Panc1 (cell line): ENCODE results near the gene OR4D2. TPM values are rescaled to one million over a fixed set of nuclear protein-coding genes. Genes with fewer than 3 reads are reported as not detected.

Experiments used
- ATAC-seq: fragments of 200-7000 bp; cut with Tn5 transposase; 2 replicates; pipeline ENCODE4 v1.9.1; 2020; ENCODE audit warnings: mild to moderate bottlenecking, moderate library complexity
- BruUV-seq: library from RNA; stranded (reverse); fragments of 400-500 nt; replicated peaks from 2 replicates; lab custom pipeline; 2021; lab: Mats Ljungman, UMichigan
- CTCF ChIA-PET: fragments of 300-600 bp; sonication (Branson Sonifier 250); formaldehyde crosslinking; loops from one replicate; lab custom pipeline; 2022; ENCODE audit warnings: antibody characterized with exemption; lab: Charles Lee
- POLR2A ChIA-PET: fragments of 300-600 bp; sonication (Branson Sonifier 250); formaldehyde crosslinking; loops from one replicate; lab custom pipeline; 2022; ENCODE audit warnings: antibody characterized with exemption; lab: Charles Lee
- DNase-seq: peaks from one replicate; pipeline ENCODE4 v3.0.0-alpha.2; 2010; ENCODE audit warnings: low read depth, low spot score
- H3K27ac ChIP-seq: 2 replicates; pipeline ENCODE4 v1.5.1; 2011; ENCODE audit warnings: mild to moderate bottlenecking, low read length, inconsistent platforms
- H3K27me3 ChIP-seq: fragments of 200-500 bp; sonication (Bioruptor generic); 2 replicates; pipeline ENCODE4 v1.6.0; 2014; ENCODE audit warnings: low read length, inconsistent platforms; ENCODE audit not compliant: control insufficient read depth, insufficient read depth
- H3K36me3 ChIP-seq: fragments of 200-500 bp; sonication (Bioruptor generic); 2 replicates; pipeline ENCODE4 v1.5.1; 2014; ENCODE audit warnings: inconsistent platforms, mild to moderate bottlenecking, low read length, moderate library complexity; ENCODE audit not compliant: control insufficient read depth, insufficient read depth
- H3K4me1 ChIP-seq: 2 replicates; pipeline ENCODE4 v1.5.1; 2011; ENCODE audit warnings: inconsistent platforms, mild to moderate bottlenecking, low read length, moderate library complexity; ENCODE audit not compliant: control insufficient read depth, insufficient read depth
- H3K4me3 ChIP-seq, 2 experiments: 2 replicates each; pipeline ENCODE4 v1.5.1; 2011 to 2012; ENCODE audit warnings: low read depth in 2 of 2, low read length in 2 of 2, mild to moderate bottlenecking in 2 of 2, inconsistent platforms in 1 of 2, moderate library complexity in 1 of 2
- H3K9me3 ChIP-seq: fragments of 200-500 bp; sonication (Bioruptor generic); 2 replicates; pipeline ENCODE4 v1.5.1; 2014; ENCODE audit warnings: low read depth, mild to moderate bottlenecking, inconsistent platforms, low read length, moderate library complexity; ENCODE audit not compliant: control insufficient read depth, insufficient read depth
- POLR2AphosphoS5 ChIP-seq: IDR thresholded peaks from 2 replicates; pipeline ENCODE4 v1.6.1; 2012; ENCODE audit warnings: mild to moderate bottlenecking, low read depth, low read length, moderate library complexity
- SIN3A ChIP-seq: IDR thresholded peaks from 2 replicates; pipeline ENCODE4 v1.6.1; 2012; ENCODE audit warnings: low read depth, mild to moderate bottlenecking, low read length, moderate library complexity, borderline replicate concordance; ENCODE audit not compliant: insufficient read depth
- TCF7L2 ChIP-seq: IDR thresholded peaks from 2 replicates; pipeline ENCODE4 v1.6.1; 2011; ENCODE audit warnings: mild to moderate bottlenecking, low read depth, low read length, inconsistent platforms
- in situ Hi-C: cut with HindIII; loops from 2 replicates; pipeline ENCODE4 v1.10.0; 2016; ENCODE audit warnings: low sequenced_read_pairs, low pct_unique_long_range_greater_than_20kb
- intact Hi-C: fragments of 100-400 bp; cut with micrococcal nuclease; formaldehyde crosslinking; loops from one replicate; pipeline ENCODE4 v1.10.0; 2022; ENCODE audit not compliant: unreplicated experiment
- total RNA-seq: library from RNA; stranded (reverse); gene quantifications from one replicate; pipeline ENCODE4 v1.2.1, GENCODE V29; 2021; ENCODE audit not compliant: unreplicated experiment
- TF ChIP-seq, protein P1 (sequence below), 2 experiments: IDR thresholded peaks; 2 replicates each; pipeline ENCODE4 v1.6.1; 2011 to 2012; ENCODE audit warnings: low read depth in 2 of 2, control low read depth in 1 of 2, low read length in 1 of 2, mild to moderate bottlenecking in 1 of 2, moderate library complexity in 1 of 2; ENCODE audit not compliant: insufficient read depth in 1 of 2
- TF ChIP-seq, protein P2 (sequence below): fragments of 450-650 bp; IDR thresholded peaks from 2 replicates; pipeline ENCODE4 v1.5.1; 2017; ENCODE audit warnings: mild to moderate bottlenecking

OR4D2 gene
- total RNA-seq, 1 experiment from 2014 or later: not detected

DNA sequence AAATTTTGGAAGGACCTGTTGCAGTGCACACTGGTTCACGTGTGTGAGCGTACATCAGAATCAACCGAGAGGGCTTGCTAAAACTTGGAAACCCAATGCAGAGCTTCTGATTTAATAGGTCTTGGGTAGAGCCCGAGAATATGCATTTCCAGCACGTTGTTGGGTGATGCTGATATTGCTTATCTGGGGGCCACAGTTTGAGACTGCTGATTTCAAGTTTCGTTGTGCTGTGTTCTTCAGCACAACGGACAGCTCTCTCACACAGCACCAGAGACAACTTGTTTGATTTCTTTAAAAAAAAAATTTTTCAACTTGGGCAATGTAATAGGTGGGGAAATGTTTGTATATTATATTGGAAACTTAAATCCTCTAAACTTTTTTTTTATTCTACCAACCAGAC, 9.4 kb downstream of the OR4D2 start:
- POLR2A ChIA-PET: no interaction called here

DNA sequence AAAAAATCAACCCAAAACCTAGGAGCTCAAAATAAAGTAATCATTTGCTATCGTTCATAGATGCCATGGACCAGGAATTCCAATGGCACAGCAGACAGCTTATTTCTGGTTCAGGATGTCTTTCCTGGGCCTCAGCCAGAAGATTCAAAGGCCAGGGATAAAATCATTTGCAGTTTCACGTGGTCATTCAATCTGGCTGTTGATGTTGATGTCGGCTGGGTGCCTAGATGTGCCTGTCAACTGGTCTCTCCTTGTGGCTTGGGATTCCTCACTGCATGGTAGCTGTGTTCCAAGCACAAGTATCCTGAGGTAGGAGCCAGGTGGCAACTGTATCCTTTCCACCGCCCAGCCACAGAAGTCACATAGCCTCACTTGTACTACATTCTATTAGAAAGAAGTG, 15.0 kb downstream of the OR4D2 start:
- intact Hi-C loops (no loop called here), in situ Hi-C loops (no loop called here)
- no peaks in the 10 kb centered on the region for H3K36me3 ChIP-seq
- H3K9me3 ChIP-seq: no peaks in the 10 kb centered on the region
- ChIA-PET POLR2A (no interaction called here), CTCF (no interaction called here)
- no peak overlapping the region for H3K27ac ChIP-seq
- DNase-seq: no peak
- ATAC-seq: no peak
- no peaks in the 10 kb centered on the region for H3K27me3 ChIP-seq
- no peak for TF ChIP-seq SIN3A
- TF ChIP-seq POLR2AphosphoS5: no peak
- no peak for TF ChIP-seq TCF7L2
- TF ChIP-seq, protein P1, sequence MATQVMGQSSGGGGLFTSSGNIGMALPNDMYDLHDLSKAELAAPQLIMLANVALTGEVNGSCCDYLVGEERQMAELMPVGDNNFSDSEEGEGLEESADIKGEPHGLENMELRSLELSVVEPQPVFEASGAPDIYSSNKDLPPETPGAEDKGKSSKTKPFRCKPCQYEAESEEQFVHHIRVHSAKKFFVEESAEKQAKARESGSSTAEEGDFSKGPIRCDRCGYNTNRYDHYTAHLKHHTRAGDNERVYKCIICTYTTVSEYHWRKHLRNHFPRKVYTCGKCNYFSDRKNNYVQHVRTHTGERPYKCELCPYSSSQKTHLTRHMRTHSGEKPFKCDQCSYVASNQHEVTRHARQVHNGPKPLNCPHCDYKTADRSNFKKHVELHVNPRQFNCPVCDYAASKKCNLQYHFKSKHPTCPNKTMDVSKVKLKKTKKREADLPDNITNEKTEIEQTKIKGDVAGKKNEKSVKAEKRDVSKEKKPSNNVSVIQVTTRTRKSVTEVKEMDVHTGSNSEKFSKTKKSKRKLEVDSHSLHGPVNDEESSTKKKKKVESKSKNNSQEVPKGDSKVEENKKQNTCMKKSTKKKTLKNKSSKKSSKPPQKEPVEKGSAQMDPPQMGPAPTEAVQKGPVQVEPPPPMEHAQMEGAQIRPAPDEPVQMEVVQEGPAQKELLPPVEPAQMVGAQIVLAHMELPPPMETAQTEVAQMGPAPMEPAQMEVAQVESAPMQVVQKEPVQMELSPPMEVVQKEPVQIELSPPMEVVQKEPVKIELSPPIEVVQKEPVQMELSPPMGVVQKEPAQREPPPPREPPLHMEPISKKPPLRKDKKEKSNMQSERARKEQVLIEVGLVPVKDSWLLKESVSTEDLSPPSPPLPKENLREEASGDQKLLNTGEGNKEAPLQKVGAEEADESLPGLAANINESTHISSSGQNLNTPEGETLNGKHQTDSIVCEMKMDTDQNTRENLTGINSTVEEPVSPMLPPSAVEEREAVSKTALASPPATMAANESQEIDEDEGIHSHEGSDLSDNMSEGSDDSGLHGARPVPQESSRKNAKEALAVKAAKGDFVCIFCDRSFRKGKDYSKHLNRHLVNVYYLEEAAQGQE (IDR thresholded peaks at IDR 0.05; ENCODE audit: insufficient read depth in 1 of 2, low read depth in 2 of 2, low read length in 1 of 2): no peak
- TF ChIP-seq, protein P2, sequence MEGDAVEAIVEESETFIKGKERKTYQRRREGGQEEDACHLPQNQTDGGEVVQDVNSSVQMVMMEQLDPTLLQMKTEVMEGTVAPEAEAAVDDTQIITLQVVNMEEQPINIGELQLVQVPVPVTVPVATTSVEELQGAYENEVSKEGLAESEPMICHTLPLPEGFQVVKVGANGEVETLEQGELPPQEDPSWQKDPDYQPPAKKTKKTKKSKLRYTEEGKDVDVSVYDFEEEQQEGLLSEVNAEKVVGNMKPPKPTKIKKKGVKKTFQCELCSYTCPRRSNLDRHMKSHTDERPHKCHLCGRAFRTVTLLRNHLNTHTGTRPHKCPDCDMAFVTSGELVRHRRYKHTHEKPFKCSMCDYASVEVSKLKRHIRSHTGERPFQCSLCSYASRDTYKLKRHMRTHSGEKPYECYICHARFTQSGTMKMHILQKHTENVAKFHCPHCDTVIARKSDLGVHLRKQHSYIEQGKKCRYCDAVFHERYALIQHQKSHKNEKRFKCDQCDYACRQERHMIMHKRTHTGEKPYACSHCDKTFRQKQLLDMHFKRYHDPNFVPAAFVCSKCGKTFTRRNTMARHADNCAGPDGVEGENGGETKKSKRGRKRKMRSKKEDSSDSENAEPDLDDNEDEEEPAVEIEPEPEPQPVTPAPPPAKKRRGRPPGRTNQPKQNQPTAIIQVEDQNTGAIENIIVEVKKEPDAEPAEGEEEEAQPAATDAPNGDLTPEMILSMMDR: no peak
- no TSS peak for BruUV-seq
- H3K4me1 ChIP-seq: no peaks in the 10 kb centered on the region
- no peak overlapping the region for H3K4me3 ChIP-seq

More for the DNA sequence above, 9.4 kb downstream of the OR4D2 start:
- intact Hi-C loops (no loop called here), in situ Hi-C loops (no loop called here)
- ATAC-seq (no peak), DNase-seq (no peak)
- BruUV-seq: no TSS peak
- CTCF ChIA-PET: no interaction called here
- Histone ChIP-seq H3K27ac (no peak overlapping the region), H3K4me3 (no peak overlapping the region), H3K36me3 (no peaks in the 10 kb centered on the region), H3K9me3 (no peaks in the 10 kb centered on the region), H3K4me1 (no peaks in the 10 kb centered on the region), H3K27me3 (peaks cover 25% of the 10 kb centered on the region)
- no peak for TF ChIP-seq TCF7L2
- TF ChIP-seq, protein P1 (IDR thresholded peaks at IDR 0.05; ENCODE audit: insufficient read depth in 1 of 2, low read depth in 2 of 2, low read length in 1 of 2): peak; percentile 89 to 93
